ENCODE measurements around the gene PTPRT. TPM values are rescaled to one million over a fixed set of nuclear protein-coding genes. Genes with fewer than 3 reads are reported as not detected.

Gene PTPRT
- polyA plus RNA-seq, 1 of the 3 experiments (the other 2 are of a cell fraction) = not detected

GRCh38 chr20:43023836-43024235 is 165.9 kb downstream of the PTPRT start:
- Histone ChIP-seq H3K36me3 (replicated peaks in 1 of 2; ENCODE audit: control insufficient read depth in 1 of 2, insufficient read depth in 2 of 2, low read length in 1 of 2) (no peaks in the 10 kb centered on the region), H3K4me2 (no peak overlapping the region), H3K27ac (ENCODE audit: low read depth in 2 of 2, low read length in 1 of 2) (no peak overlapping the region), H3K9ac (no peak overlapping the region), H3K4me1 (ENCODE audit: control insufficient read depth in 1 of 2, insufficient read depth in 2 of 2, low read depth in 1 of 2, low read length in 1 of 2) (no peaks in the 10 kb centered on the region), H3K9me2 (no peaks in the 10 kb centered on the region), H3K27me3 (ENCODE audit: insufficient read depth) (no peaks in the 10 kb centered on the region), H3K9me3 (no peaks in the 10 kb centered on the region), H4K20me1 (ENCODE audit: insufficient read depth) (no peaks in the 10 kb centered on the region), H3K79me2 (ENCODE audit: insufficient read depth) (no peaks in the 10 kb centered on the region), H2AFZ (ENCODE audit: low read depth) (no peak overlapping the region), H3K4me3 (ENCODE audit: low read depth in 2 of 2, low read length in 1 of 2) (no peak overlapping the region), H3F3A (replicated peaks; ENCODE audit: insufficient read depth) (no peaks in the 10 kb centered on the region)
- ChIA-PET CTCF (no interaction called here), POLR2A (no interaction called here)
- DNase-seq = no peak
- TF ChIP-seq SIN3A (IDR thresholded peaks at IDR 0.05; ENCODE audit: borderline replicate concordance, low read depth, low read length) = no peak
- 0% methylated on average over 3 of the region's 3 CpGs for WGBS (ENCODE audit: low lambda C conversion rate)

GRCh38 chr20:43022568-43022967 is 167.1 kb downstream of the PTPRT start:
- no peaks in the 10 kb centered on the region for H3K9me3 ChIP-seq
- no peak for TF ChIP-seq EZH2phosphoT487 (IDR thresholded peaks at IDR 0.05; ENCODE audit: borderline replicate concordance, low read depth)
- no peak for TF ChIP-seq FOSL2 (IDR thresholded peaks at IDR 0.05; ENCODE audit: borderline replicate concordance, low read depth)
- TF ChIP-seq RAD21 (IDR thresholded peaks at IDR 0.05; ENCODE audit: low read length) = no peak
- no peak for TF ChIP-seq USF2 (IDR thresholded peaks at IDR 0.05; ENCODE audit: borderline replicate concordance, low read depth, low read length)
- TF ChIP-seq PBX3 (IDR thresholded peaks at IDR 0.05) = no peak
- TF ChIP-seq ZBTB33 (IDR thresholded peaks at IDR 0.05; ENCODE audit: borderline replicate concordance, low read depth) = no peak
- no peak for TF ChIP-seq FOXM1 (IDR thresholded peaks at IDR 0.05; ENCODE audit: low read depth)
- TF ChIP-seq POLR2AphosphoS5 (IDR thresholded peaks at IDR 0.05; ENCODE audit: low read depth, low read length) = no peak
- no peak for TF ChIP-seq RFX5 (IDR thresholded peaks at IDR 0.05; ENCODE audit: low read length)
- TF ChIP-seq ELF1 (IDR thresholded peaks at IDR 0.05) = no peak
- TF ChIP-seq MEF2A (IDR thresholded peaks at IDR 0.05; ENCODE audit: borderline replicate concordance, low read depth) = no peak
- TF ChIP-seq CHD2 (IDR thresholded peaks at IDR 0.05; ENCODE audit: low read length, partially characterized antibody) = no peak
- TF ChIP-seq NRF1 (IDR thresholded peaks at IDR 0.05; ENCODE audit: low read depth, low read length) = no peak
- TF ChIP-seq SMC3 (IDR thresholded peaks at IDR 0.05; ENCODE audit: low read depth, low read length) = no peak
- no peak for TF ChIP-seq JUND (IDR thresholded peaks at IDR 0.05)
- no peak for TF ChIP-seq TEAD4 (IDR thresholded peaks at IDR 0.05; ENCODE audit: borderline replicate concordance, insufficient read depth)
- TF ChIP-seq MAX (IDR thresholded peaks at IDR 0.05; ENCODE audit: low read depth) = no peak
- no peaks in the 10 kb centered on the region for H3K9me2 ChIP-seq
- H3K36me3 ChIP-seq (replicated peaks in 1 of 2; ENCODE audit: control insufficient read depth in 1 of 2, insufficient read depth in 2 of 2, low read length in 1 of 2) = no peaks in the 10 kb centered on the region
- CTCF ChIA-PET = no interaction called here
- no peak overlapping the region for H3K4me2 ChIP-seq
- H3K79me2 ChIP-seq (ENCODE audit: insufficient read depth) = no peaks in the 10 kb centered on the region
- no peaks in the 10 kb centered on the region for H3K27me3 ChIP-seq (ENCODE audit: insufficient read depth)
- no peak for DNase-seq
- no peaks in the 10 kb centered on the region for H4K20me1 ChIP-seq (ENCODE audit: insufficient read depth)
- no peak overlapping the region for H3K27ac ChIP-seq (ENCODE audit: low read depth in 2 of 2, low read length in 1 of 2)
- POLR2A ChIA-PET = no interaction called here
- no peaks in the 10 kb centered on the region for H3K4me1 ChIP-seq (ENCODE audit: control insufficient read depth in 1 of 2, insufficient read depth in 2 of 2, low read depth in 1 of 2, low read length in 1 of 2)
- no peaks in the 10 kb centered on the region for H3F3A ChIP-seq (replicated peaks; ENCODE audit: insufficient read depth)
- no peak overlapping the region for H3K4me3 ChIP-seq (ENCODE audit: low read depth in 2 of 2, low read length in 1 of 2)
- H2AFZ ChIP-seq (ENCODE audit: low read depth) = no peak overlapping the region
- 13% methylated on average over 1 of the region's 1 CpG for WGBS (ENCODE audit: low lambda C conversion rate)
- no peak overlapping the region for H3K9ac ChIP-seq

All from SK-N-SH (cell line).